Stimulated activated naive CD8-positive, alpha-beta T cell treated with anti-CD3 and anti-CD28 coated beads, Interleukin-15, amount 100 ng/mL, for 72 hours (primary cell): ENCODE measurements around the gene MCAT.

ENCODE experiments used
- ATAC-seq: fragments of 150-1000 bp; cut with Tn5 transposase; 2 replicates; pipeline ENCODE4 v1.10.0; 2021; ENCODE audit warnings: mild to moderate bottlenecking, moderate library complexity
- DNase-seq, 2 donors: peaks; one replicate each; pipeline ENCODE4 v3.0.0; 2021 to 2022
- H3K27ac Mint-ChIP-seq, 2 donors: one replicate each; pipeline ENCODE4 v1.8.0; 2022; ENCODE audit warnings: mild to moderate bottlenecking in 2 of 2, mixed read lengths in 2 of 2, moderate library complexity in 2 of 2
- H3K27me3 Mint-ChIP-seq: one replicate; pipeline ENCODE4 v1.8.0; 2022; ENCODE audit warnings: mixed read lengths
- H3K4me1 Mint-ChIP-seq: one replicate; pipeline ENCODE4 v1.8.0; 2022; ENCODE audit warnings: mild to moderate bottlenecking, mixed read lengths
- H3K4me3 Mint-ChIP-seq, 2 donors: one replicate each; pipeline ENCODE4 v1.8.0; 2022; ENCODE audit warnings: mild to moderate bottlenecking in 2 of 2, mixed read lengths in 2 of 2, moderate library complexity in 1 of 2
- H3K9me3 Mint-ChIP-seq, 2 donors: one replicate each; pipeline ENCODE4 v1.8.0; 2022; ENCODE audit warnings: mixed read lengths in 2 of 2

Gene MCAT

GRCh38 chr22:43142880-43143562, at the start of gene MCAT:
MCAT (minus strand) TSS chr22:43143398; CDS start chr22:43143348, 50 bp downstream.
- Mint-ChIP-seq H3K9me3 (no peaks in the 10 kb centered on the region), H3K27ac (peak within 1 kb of the TSS; percentile 89 to 95), H3K4me3 (peak within 1 kb of the TSS; percentile 90 to 95), H3K27me3 (no peaks in the 10 kb centered on the region), H3K4me1 (peaks cover 55% of the 10 kb centered on the region)
- DNase-seq (peak; percentile 74 to 84), ATAC-seq (peak; percentile 95)

- Mint-ChIP-seq H3K27me3 (no peaks in the 10 kb centered on the region), H3K4me1 (peaks cover 7% of the 10 kb centered on the region), H3K27ac (no peak overlapping the region), H3K9me3 (peaks cover 0 to 13% of the 10 kb centered on the region in 2 donors), H3K4me3 (no peak overlapping the region)
- DNase-seq: no peak
- no peak for ATAC-seq
These were observed 48.6 kb upstream of the MCAT start for GRCh38 chr22:43191831-43192230.

GRCh38 chr22:43188829-43189545, 45.8 kb upstream of the MCAT start:
- DNase-seq (no peak), ATAC-seq (no peak)
- H3K9me3 Mint-ChIP-seq: peaks cover 0 to 13% of the 10 kb centered on the region in 2 donors
- H3K27me3 Mint-ChIP-seq: no peaks in the 10 kb centered on the region
- peaks cover 32% of the 10 kb centered on the region for H3K4me1 Mint-ChIP-seq
- H3K27ac Mint-ChIP-seq: no peak overlapping the region
- H3K4me3 Mint-ChIP-seq: peak overlapping the region in 1 of 2 donors; percentile 13

GRCh38 chr22:43187171-43188099, 44.2 kb upstream of the MCAT start:
- H3K4me3 Mint-ChIP-seq: peak overlapping the region; percentile 88 to 89
- peak overlapping the region; percentile 96 to 97 for H3K27ac Mint-ChIP-seq
- peak; percentile 97 to 98 for DNase-seq
- no peaks in the 10 kb centered on the region for H3K27me3 Mint-ChIP-seq
- peaks cover 0 to 13% of the 10 kb centered on the region in 2 donors for H3K9me3 Mint-ChIP-seq
- peaks cover 44% of the 10 kb centered on the region for H3K4me1 Mint-ChIP-seq
- ATAC-seq: peak; percentile 96

- peaks cover 0 to 12% of the 10 kb centered on the region in 2 donors for H3K9me3 Mint-ChIP-seq
- H3K4me3 Mint-ChIP-seq: peak within 1 kb of the TSS; percentile 88 to 89
- H3K27ac Mint-ChIP-seq: peak within 1 kb of the TSS; percentile 96 to 97
- H3K27me3 Mint-ChIP-seq: no peaks in the 10 kb centered on the region
- ATAC-seq (peak; percentile 45), DNase-seq (peak; percentile 63 to 71)
- H3K4me1 Mint-ChIP-seq: peaks cover 49% of the 10 kb centered on the region
These were observed 43.3 kb upstream of the MCAT start, which contains the start of gene TTLL12 for GRCh38 chr22:43186272-43187170. TTLL12 (minus strand) TSS chr22:43187134; CDS start chr22:43187069, 65 bp downstream.

- DNase-seq: no peak
- H3K9me3 Mint-ChIP-seq: peaks cover 0 to 5% of the 10 kb centered on the region in 2 donors
- H3K4me3 Mint-ChIP-seq: peak overlapping the region; percentile 82 to 83
- no peaks in the 10 kb centered on the region for H3K27me3 Mint-ChIP-seq
- peaks cover 54% of the 10 kb centered on the region for H3K4me1 Mint-ChIP-seq
- no peak for ATAC-seq
- peak overlapping the region; percentile 57 to 59 for H3K27ac Mint-ChIP-seq
These were observed 42.7 kb upstream of the MCAT start for GRCh38 chr22:43185860-43186261.

GRCh38 chr22:43183496-43184277, 40.5 kb upstream of the MCAT start:
- H3K9me3 Mint-ChIP-seq: no peaks in the 10 kb centered on the region
- no peak overlapping the region for H3K27ac Mint-ChIP-seq
- DNase-seq (no peak), ATAC-seq (no peak)
- peaks cover 59% of the 10 kb centered on the region for H3K4me1 Mint-ChIP-seq
- H3K4me3 Mint-ChIP-seq: peak overlapping the region; percentile 41 to 48
- no peaks in the 10 kb centered on the region for H3K27me3 Mint-ChIP-seq

GRCh38 chr22:43182726-43183125, 39.5 kb upstream of the MCAT start:
- Mint-ChIP-seq H3K9me3 (no peaks in the 10 kb centered on the region), H3K4me3 (no peak overlapping the region), H3K27ac (peak overlapping the region in 1 of 2 donors; percentile 15), H3K27me3 (no peaks in the 10 kb centered on the region), H3K4me1 (peaks cover 54% of the 10 kb centered on the region)
- no peak for DNase-seq
- ATAC-seq: no peak

GRCh38 chr22:43182118-43182517, 38.9 kb upstream of the MCAT start:
- Mint-ChIP-seq H3K27ac (no peak overlapping the region), H3K4me1 (peaks cover 51% of the 10 kb centered on the region), H3K9me3 (no peaks in the 10 kb centered on the region), H3K27me3 (no peaks in the 10 kb centered on the region), H3K4me3 (no peak overlapping the region)
- ATAC-seq (no peak), DNase-seq (no peak)

- DNase-seq: no peak
- no peaks in the 10 kb centered on the region for H3K9me3 Mint-ChIP-seq
- H3K27me3 Mint-ChIP-seq: no peaks in the 10 kb centered on the region
- peaks cover 51% of the 10 kb centered on the region for H3K4me1 Mint-ChIP-seq
- no peak for ATAC-seq
- H3K27ac Mint-ChIP-seq: peak overlapping the region in 1 of 2 donors; percentile 64
- H3K4me3 Mint-ChIP-seq: no peak overlapping the region
These were observed 38.3 kb upstream of the MCAT start for GRCh38 chr22:43181321-43182076.

GRCh38 chr22:43180670-43181069, 37.5 kb upstream of the MCAT start:
- H3K27ac Mint-ChIP-seq: peak overlapping the region in 1 of 2 donors; percentile 94
- H3K9me3 Mint-ChIP-seq: no peaks in the 10 kb centered on the region
- peaks cover 44% of the 10 kb centered on the region for H3K4me1 Mint-ChIP-seq
- no peaks in the 10 kb centered on the region for H3K27me3 Mint-ChIP-seq
- no peak overlapping the region for H3K4me3 Mint-ChIP-seq
- ATAC-seq (no peak), DNase-seq (no peak)

GRCh38 chr22:43179911-43180195, 36.7 kb upstream of the MCAT start:
- Mint-ChIP-seq H3K9me3 (no peaks in the 10 kb centered on the region), H3K27me3 (no peaks in the 10 kb centered on the region), H3K4me3 (no peak overlapping the region), H3K27ac (no peak overlapping the region), H3K4me1 (peaks cover 36% of the 10 kb centered on the region)
- ATAC-seq: no peak
- no peak for DNase-seq

GRCh38 chr22:43179146-43179910, 36.1 kb upstream of the MCAT start:
- Mint-ChIP-seq H3K27ac (no peak overlapping the region), H3K4me3 (no peak overlapping the region), H3K9me3 (no peaks in the 10 kb centered on the region), H3K27me3 (no peaks in the 10 kb centered on the region), H3K4me1 (peaks cover 31% of the 10 kb centered on the region)
- DNase-seq: no peak
- ATAC-seq: peak; percentile 40
